Measurements from ENCODE around the gene ZSCAN21.

Gene ZSCAN21

DNA sequence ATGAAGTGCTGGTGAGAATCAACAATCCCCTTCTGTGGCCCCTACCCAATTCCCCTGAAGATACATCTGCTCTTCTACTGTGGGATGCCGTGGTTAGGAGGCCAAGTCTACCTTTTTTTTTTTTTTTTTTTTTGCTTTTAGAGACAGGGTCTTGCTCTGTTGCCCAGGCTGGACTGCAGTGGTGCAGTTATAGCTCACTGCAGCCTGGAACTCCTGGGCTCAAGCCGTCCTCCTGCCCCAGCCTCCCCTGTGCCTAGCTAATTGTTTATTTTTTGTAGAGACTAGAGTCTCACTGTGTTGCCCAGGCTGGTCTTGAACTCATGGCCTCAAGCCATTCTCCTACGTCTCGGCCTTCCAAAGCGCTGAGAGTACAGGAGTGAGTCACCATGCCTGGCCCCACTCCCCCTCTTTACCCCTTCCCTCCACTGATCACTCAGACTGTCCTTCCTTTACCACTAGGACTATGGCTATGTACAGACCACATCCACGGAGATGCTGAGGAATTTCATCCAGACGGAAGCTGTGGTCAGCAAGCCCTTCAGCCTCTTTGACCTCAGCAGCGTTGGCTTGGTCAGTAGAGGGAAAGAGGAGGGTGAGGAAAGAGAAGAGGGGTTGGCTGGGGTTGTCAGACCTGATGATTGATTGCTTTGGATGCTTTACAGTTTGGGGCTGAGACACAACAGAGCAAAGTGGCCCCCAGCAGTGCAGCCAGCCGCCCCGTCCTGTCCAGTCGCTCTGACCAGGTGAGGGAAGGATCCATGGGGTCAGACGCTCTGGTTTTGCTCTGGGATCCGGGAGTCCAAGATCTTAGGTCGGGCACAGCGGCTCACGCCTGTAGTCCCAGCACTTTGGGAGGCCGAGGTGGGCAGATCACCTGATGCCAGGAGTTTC, 53.6 kb downstream of the ZSCAN21 start:
- Histone ChIP-seq H3K9ac (ENCODE audit: low read length) (no peak overlapping the region), H3K4me3 (ENCODE audit: low read length) (peak overlapping the region; percentile 97), H3K4me1 (ENCODE audit: control insufficient read depth, low read depth, low read length) (peaks cover 5% of the 10 kb centered on the region), H3K27me3 (ENCODE audit: control insufficient read depth, insufficient read depth, low read length) (no peaks in the 10 kb centered on the region), H3K36me3 (ENCODE audit: control insufficient read depth, low read depth, low read length) (peaks cover 46% of the 10 kb centered on the region), H3K27ac (ENCODE audit: low read length) (no peak overlapping the region), H3K9me3 (ENCODE audit: control insufficient read depth, low read depth, low read length) (no peaks in the 10 kb centered on the region)

DNA sequence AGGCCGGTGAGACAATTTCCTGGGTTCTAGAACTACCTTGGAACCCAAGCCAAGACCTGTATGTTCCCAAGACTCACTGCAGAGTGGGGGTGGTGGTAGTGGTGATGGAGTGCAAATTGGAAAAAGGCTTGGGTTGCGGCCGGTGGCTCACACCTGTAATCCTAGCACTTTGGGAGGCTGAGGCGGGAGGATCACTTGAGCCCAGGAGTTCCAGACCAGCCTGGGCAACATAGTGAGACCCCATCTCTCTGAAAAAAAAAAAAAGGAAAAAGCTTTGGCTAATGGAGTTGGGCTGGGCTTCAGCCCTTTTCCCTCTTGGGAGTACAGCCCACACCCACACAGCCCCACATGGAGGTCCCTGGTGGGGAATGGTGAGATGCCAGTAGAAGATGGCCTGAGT, 56.0 kb downstream of the ZSCAN21 start:
- Histone ChIP-seq H3K4me3 (ENCODE audit: low read length) (no peak overlapping the region), H3K4me1 (ENCODE audit: control insufficient read depth, low read depth, low read length) (peaks cover 5% of the 10 kb centered on the region), H3K27ac (ENCODE audit: low read length) (no peak overlapping the region), H3K27me3 (ENCODE audit: control insufficient read depth, insufficient read depth, low read length) (no peaks in the 10 kb centered on the region), H3K9ac (ENCODE audit: low read length) (no peak overlapping the region), H3K9me3 (ENCODE audit: control insufficient read depth, low read depth, low read length) (no peaks in the 10 kb centered on the region), H3K36me3 (ENCODE audit: control insufficient read depth, low read depth, low read length) (peaks cover 38% of the 10 kb centered on the region)

GRCh38 chr7:100106633-100107032, 57.1 kb downstream of the ZSCAN21 start:
- no peaks in the 10 kb centered on the region for H3K27me3 ChIP-seq (ENCODE audit: control insufficient read depth, insufficient read depth, low read length)
- H3K9ac ChIP-seq (ENCODE audit: low read length), result no peak overlapping the region
- H3K27ac ChIP-seq (ENCODE audit: low read length), result no peak overlapping the region
- H3K4me1 ChIP-seq (ENCODE audit: control insufficient read depth, low read depth, low read length), result peaks cover 5% of the 10 kb centered on the region
- H3K36me3 ChIP-seq (ENCODE audit: control insufficient read depth, low read depth, low read length), result peaks cover 47% of the 10 kb centered on the region
- no peak overlapping the region for H3K4me3 ChIP-seq (ENCODE audit: low read length)
- H3K9me3 ChIP-seq (ENCODE audit: control insufficient read depth, low read depth, low read length), result no peaks in the 10 kb centered on the region

GRCh38 chr7:100107125-100107737, 57.7 kb downstream of the ZSCAN21 start:
- H3K9ac ChIP-seq (ENCODE audit: low read length), result no peak overlapping the region
- no peak overlapping the region for H3K4me3 ChIP-seq (ENCODE audit: low read length)
- H3K4me1 ChIP-seq (ENCODE audit: control insufficient read depth, low read depth, low read length), result peaks cover 5% of the 10 kb centered on the region
- no peak overlapping the region for H3K27ac ChIP-seq (ENCODE audit: low read length)
- H3K9me3 ChIP-seq (ENCODE audit: control insufficient read depth, low read depth, low read length), result no peaks in the 10 kb centered on the region
- H3K36me3 ChIP-seq (ENCODE audit: control insufficient read depth, low read depth, low read length), result peaks cover 53% of the 10 kb centered on the region
- no peaks in the 10 kb centered on the region for H3K27me3 ChIP-seq (ENCODE audit: control insufficient read depth, insufficient read depth, low read length)

GRCh38 chr7:100107890-100108289, 58.3 kb downstream of the ZSCAN21 start:
- Histone ChIP-seq H3K9me3 (ENCODE audit: control insufficient read depth, low read depth, low read length) (no peaks in the 10 kb centered on the region), H3K9ac (ENCODE audit: low read length) (no peak overlapping the region), H3K4me3 (ENCODE audit: low read length) (no peak overlapping the region), H3K36me3 (ENCODE audit: control insufficient read depth, low read depth, low read length) (peaks cover 53% of the 10 kb centered on the region), H3K27me3 (ENCODE audit: control insufficient read depth, insufficient read depth, low read length) (no peaks in the 10 kb centered on the region), H3K27ac (ENCODE audit: low read length) (no peak overlapping the region), H3K4me1 (ENCODE audit: control insufficient read depth, low read depth, low read length) (no peaks in the 10 kb centered on the region)

DNA sequence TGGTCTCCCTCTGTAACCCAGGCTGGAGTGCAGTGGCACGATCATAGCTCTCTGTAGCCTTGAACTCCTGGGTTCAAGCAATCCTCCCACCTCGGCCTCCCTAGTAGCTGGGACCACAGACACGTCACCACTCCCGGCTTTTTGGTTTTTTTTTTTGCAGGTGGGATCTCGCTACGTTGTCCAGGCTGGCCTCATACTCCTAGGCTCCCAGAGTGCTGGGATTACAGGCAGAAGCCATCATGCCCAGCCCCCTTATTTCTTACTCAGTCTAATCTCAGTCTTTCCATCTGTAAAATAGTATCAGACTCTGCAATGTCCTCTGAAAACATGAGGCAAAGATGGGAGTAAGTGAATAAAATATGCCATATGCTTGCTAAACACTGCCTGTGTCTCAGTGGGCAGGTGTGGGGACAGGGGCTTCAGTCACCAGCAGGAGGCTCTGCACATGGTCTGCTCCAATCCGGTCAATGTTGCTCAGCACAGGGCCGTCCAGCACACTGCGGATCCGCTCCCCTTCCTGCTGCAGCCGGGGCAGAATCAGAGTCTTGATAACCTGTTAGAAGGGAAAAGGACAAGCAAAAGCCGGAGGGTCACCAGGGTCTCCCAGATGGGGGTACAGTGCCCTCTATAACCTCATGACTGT, 60.1 kb downstream of the ZSCAN21 start:
- H3K9ac ChIP-seq (ENCODE audit: low read length), result no peak overlapping the region

DNA sequence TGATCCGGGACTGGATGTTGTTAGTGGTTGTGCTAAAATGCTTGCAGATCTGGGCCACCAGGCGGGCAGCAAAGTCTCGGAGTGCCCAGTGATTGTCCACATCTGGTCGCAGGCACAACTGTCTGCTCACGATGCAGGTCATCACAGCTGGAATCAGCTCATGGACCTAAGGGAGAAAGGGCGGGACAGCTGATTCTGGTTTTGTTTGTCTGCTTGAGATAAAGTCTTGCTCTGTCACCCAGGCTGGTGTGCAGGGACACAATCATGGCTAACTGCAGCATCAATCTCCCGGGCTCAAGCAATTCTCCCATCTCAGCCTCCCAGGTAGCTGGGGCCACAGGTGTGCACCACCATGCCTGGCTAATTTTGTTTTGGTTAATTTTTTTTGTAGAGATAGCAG, 61.6 kb downstream of the ZSCAN21 start:
- H3K27ac ChIP-seq (ENCODE audit: low read length), result no peak overlapping the region
- no peaks in the 10 kb centered on the region for H3K27me3 ChIP-seq (ENCODE audit: control insufficient read depth, insufficient read depth, low read length)
- no peak overlapping the region for H3K9ac ChIP-seq (ENCODE audit: low read length)
- H3K4me1 ChIP-seq (ENCODE audit: control insufficient read depth, low read depth, low read length), result no peaks in the 10 kb centered on the region
- H3K36me3 ChIP-seq (ENCODE audit: control insufficient read depth, low read depth, low read length), result peaks cover 44% of the 10 kb centered on the region
- no peak overlapping the region for H3K4me3 ChIP-seq (ENCODE audit: low read length)
- H3K9me3 ChIP-seq (ENCODE audit: control insufficient read depth, low read depth, low read length), result no peaks in the 10 kb centered on the region

More for the DNA sequence above, 60.1 kb downstream of the ZSCAN21 start:
- H3K27me3 ChIP-seq (ENCODE audit: control insufficient read depth, insufficient read depth, low read length), result no peaks in the 10 kb centered on the region
- H3K9me3 ChIP-seq (ENCODE audit: control insufficient read depth, low read depth, low read length), result no peaks in the 10 kb centered on the region
- H3K4me3 ChIP-seq (ENCODE audit: low read length), result no peak overlapping the region
- peaks cover 56% of the 10 kb centered on the region for H3K36me3 ChIP-seq (ENCODE audit: control insufficient read depth, low read depth, low read length)
- H3K27ac ChIP-seq (ENCODE audit: low read length), result no peak overlapping the region
- no peaks in the 10 kb centered on the region for H3K4me1 ChIP-seq (ENCODE audit: control insufficient read depth, low read depth, low read length)

DNA sequence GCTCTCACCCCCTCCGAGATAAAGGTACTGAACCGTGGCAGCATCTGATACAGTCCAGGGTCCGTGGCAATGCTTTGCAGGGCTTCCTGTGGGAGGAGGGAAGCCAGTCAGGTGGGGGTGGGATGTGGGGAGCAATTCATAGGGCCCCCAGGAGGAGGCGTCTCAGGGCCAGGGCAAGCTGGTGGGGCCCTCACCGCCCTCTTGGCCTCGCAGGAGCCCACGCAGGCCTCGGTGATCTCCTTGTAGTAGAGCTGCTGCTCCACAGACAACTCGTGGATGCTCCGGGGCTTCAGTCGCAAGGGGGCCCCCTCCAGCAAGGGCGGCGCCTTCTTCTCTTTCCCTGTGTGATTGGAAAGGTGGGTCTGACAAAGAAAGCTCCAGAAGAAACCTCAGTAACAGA, 62.3 kb downstream of the ZSCAN21 start:
- no peak overlapping the region for H3K9ac ChIP-seq (ENCODE audit: low read length)
- no peaks in the 10 kb centered on the region for H3K4me1 ChIP-seq (ENCODE audit: control insufficient read depth, low read depth, low read length)
- H3K27me3 ChIP-seq (ENCODE audit: control insufficient read depth, insufficient read depth, low read length), result no peaks in the 10 kb centered on the region
- H3K27ac ChIP-seq (ENCODE audit: low read length), result no peak overlapping the region
- H3K4me3 ChIP-seq (ENCODE audit: low read length), result no peak overlapping the region
- H3K9me3 ChIP-seq (ENCODE audit: control insufficient read depth, low read depth, low read length), result no peaks in the 10 kb centered on the region
- peaks cover 40% of the 10 kb centered on the region for H3K36me3 ChIP-seq (ENCODE audit: control insufficient read depth, low read depth, low read length)

Measured in iPS-18a (cell line).